HG03432 (cell line): ENCODE measurements around the gene HACD3.
A peak's percentile ranks its signal among the peaks of the same experiment; 100 is the strongest.
"Not testable (repeated sequence)": the region's sequence is repeated elsewhere in the genome, so short reads cannot be mapped to it uniquely, and the experiment has no call there.

Experiments used
- ATAC-seq: cut with Tn5 transposase; IDR thresholded peaks from one replicate; pipeline ENCODE4 v1.9.1; 2021; ENCODE audit warnings: mild to moderate bottlenecking, moderate library complexity; ENCODE audit not compliant: unreplicated experiment

The HACD3 gene

DNA sequence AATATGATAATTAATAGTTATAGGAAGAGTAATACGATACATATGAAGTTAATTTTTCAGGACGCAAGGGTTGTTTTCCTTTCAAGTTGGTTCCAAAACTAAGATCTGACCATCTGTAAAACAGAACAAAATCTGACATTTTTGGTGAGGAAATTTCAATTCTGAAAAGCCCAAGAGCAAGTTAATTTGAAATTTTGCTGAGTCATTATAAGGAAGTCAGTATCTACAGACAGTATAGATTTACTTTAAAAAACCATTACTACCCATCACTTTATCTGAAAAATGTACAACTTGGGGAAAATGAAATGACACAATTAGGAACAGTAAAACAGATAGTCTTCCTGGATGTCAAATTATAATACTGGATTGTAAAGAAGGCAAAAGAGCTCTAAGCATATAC, 68.2 kb downstream of the HACD3 start:
- no peak for ATAC-seq

DNA sequence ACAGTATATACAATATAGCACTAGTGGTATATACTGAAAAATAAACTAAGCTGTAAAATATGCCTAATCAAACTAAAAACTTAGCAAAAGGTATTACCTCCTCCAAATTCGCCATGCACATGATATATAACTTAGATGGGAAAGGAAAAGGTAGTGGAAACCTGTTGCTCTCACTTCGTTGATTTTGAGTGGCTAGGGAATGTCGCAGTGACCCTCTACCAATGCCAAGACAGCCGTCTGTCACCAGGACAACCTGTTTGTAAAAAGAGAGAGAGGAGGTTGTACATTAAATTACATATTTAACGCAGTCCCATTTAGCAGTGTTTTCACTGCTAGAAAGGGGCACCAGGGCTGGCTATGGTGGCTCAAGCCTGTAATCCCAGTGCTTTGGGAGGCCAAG, 69.4 kb downstream of the HACD3 start:
- no peak for ATAC-seq

DNA sequence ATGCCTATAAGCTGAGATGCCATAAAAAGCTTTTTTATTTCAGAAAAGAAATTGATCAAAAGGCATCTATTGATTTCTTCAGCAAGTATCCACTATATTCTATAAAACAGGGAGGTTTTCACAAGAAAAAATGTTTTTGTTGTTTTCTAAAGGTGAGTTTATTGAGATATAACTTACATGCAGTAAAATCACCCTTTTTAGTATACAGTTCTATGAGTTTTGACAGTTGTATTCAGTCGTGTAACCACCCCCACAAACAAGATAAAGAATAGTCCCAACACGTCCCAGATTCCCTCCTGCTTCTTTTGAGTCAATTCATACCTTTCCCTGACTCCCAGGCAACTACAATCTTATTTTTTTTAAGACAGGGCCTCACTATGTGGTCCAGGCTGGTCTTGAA, 72.9 kb downstream of the HACD3 start:
- ATAC-seq: no peak

DNA sequence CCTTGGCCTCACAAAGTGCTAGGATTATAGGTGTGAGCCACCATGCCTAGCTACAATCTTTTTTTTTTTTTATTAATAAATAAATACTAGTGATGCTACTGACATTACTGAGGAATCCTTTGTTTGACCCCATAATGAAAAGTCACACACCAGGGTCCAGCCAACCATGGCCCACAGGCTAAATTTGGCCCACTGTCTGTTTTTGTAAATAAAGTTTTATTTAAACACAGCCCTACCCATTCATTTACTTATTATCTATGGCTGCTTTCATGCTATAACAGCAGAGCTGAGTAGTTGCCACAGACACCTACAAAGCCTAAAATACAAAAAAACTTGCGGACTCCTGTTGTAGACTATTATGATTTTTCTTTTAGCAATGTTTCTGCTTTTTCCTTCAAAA, 73.3 kb downstream of the HACD3 start:
- ATAC-seq: no peak

DNA sequence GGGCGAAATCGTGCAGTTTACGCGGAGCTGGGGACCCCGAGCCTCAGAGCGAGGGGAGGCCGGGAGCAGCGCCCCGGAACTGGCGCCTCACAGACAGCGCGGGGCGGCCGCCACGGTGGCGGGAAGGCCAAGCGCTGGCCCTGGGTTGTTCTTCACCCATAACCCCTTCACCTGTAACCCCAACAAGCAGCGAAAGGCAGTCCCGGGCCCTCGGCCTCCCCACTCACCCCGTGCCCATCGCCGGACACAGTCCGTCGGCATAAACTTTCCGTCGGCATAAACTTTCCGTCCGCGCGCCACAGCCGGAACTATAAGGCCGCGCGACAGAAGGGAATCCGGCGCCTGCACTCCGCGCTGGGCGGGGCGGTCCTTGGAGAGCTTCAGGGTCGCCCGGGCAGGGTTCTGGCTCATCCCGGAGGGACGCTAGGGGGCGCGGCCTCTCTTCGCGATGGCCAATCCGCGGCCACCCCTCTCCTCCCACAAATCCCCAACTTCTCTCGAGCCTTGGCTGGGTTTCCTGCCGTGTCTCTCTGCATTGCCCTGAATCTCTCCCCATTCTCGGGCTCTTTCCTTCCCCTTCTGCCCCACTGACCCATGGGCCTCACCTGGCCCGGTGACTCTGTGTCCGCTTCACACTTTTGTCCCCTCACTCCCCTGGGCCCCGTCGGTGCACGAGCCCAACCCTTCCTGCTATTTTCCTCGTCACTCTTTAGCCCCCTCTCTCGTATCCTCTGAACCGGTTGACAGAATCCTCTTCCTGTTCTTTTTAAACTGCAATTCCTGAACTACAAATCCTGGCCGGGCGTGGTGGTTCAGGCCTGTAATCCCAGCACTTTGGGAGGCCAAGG, 80.8 kb downstream of the HACD3 start, which contains the start of gene INTS14:
Gene INTS14 (minus strand): TSS at position 261 of the 848 bp plus-strand sequence. CDS start 3,751 bp downstream, outside the sequence.
- ATAC-seq: peak; percentile 96

DNA sequence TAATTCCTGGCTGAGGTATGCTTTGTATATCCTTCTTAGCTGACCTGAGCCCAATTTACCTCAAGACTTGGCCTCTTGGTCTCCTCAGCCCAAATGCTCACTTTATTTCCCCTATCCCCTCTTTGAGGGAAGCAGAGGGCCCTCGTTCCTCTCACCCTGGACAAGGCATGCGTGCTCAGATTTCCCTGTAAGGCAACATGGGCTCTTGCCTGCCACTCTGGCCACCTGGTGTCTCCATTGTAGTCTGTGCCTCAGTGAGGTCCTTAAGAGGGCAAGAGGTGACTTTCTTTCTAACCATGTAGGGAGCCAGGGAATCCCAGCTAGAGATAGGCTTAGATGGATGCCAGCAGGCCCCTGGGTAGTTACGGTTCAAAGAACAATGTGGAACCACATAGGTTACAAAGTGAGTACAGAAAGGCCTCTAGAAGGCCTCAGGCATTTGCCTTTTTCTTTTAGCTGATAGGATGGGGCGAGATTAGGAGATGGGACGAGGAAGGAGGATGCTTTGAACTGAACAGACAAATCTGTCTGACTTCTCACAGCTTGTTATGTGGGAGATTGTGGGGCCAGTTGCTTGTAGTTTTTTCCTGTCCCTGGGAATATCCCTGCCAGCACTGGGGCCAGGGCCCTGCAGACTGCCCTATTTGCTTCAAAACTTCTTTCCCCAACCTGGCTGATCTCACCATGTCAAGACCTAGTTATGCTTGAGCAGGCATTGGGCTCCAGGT, 81.8 kb downstream of the HACD3 start:
- ATAC-seq: no peak

DNA sequence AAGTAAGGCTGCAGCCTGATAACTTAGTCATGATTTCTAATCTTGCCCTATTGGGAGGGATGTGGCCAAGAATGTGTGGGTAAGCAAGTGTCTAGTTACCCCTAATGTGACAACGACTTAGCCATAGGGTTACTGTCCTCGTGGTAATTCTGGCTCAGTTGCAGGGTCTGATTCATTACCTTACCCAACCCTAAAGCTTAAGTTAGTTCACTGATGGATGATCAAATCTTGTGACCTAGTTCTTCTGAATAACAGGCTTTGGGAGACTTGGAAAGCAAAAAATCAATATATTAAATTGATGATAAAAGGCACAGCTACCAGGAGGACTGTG, 82.3 kb downstream of the HACD3 start:
- ATAC-seq: no peak

DNA sequence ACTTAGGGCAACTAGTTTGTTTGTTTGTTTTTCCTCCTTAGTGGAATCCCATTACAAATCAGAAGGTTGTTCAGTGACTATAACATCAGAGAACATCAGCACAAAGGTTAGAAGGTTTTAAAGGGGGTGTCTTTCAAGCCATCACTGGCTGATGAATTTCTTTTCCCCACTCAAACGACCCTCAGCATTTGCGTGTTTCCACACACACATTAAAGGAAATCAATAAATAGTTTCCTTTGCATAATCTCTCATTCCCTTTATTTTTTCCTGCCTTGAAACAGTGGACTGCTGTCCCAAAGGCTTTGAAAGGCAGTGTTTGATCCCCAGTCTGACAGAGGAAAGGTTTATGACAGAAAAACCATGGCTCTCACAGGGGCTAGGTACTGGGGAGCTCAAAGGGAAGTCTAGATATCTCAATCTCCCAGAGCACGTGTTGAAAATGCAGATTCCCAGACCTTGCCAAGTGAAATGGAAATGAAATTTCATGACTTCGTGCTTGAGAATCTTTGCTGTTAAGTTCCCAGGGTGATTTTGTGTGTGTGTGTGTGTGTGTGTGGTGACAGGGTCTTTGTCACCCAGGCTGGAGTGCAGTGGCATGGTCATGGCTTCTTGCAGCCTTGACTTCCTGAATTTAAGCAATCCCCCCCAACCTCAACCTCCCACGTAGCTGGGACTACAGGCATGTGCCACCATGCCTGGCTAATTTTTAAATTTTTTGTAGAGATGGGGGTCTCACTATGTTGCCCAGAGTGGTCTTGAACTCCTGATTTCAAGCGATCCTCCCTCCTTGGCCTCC, 82.9 kb downstream of the HACD3 start:
- no peak for ATAC-seq

DNA sequence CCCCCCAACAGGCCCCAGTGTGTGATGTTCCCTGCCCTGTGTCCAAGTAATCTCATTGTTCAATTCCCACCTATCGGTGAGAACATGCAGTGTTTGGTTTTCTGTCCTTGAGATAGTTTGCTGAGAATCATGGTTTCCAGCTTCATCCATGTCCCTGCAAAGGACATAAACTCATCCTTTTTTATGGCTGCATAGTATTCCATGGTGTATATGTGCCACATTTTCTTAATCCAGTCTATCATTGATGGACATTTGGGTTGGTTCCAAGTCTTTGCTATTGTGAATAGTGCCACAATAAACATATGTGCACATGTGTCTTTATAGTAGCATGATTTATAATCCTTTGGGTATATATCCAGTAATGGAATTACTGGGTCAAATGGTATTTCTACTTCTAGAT, 85.6 kb downstream of the HACD3 start:
- ATAC-seq: not testable (repeated sequence)

DNA sequence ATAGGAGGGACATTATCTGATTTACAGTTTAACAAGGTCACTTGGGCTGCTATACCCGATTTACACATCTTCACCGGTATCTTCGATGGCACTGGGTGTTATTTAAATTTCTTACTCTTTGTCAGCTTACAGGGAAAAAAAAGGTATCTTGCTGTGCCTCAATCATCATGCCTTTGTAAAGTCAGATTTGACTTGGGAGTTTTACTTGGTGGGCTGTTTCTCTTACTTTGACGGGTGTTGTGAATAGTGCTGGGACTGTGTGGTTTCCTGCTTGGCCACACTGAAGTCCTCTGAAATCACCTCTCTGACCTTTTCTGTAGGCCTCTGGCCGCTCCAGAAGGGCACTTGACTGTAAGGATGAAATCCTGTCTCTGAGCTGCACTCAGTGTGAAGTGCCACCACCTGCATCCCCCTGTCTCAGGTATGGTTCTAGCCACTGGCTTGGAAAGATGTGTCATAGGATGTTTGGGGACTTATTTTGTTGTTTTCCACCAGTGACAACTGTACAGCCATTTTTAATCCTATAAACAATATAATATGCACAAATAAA, 88.4 kb downstream of the HACD3 start:
- ATAC-seq: no peak

DNA sequence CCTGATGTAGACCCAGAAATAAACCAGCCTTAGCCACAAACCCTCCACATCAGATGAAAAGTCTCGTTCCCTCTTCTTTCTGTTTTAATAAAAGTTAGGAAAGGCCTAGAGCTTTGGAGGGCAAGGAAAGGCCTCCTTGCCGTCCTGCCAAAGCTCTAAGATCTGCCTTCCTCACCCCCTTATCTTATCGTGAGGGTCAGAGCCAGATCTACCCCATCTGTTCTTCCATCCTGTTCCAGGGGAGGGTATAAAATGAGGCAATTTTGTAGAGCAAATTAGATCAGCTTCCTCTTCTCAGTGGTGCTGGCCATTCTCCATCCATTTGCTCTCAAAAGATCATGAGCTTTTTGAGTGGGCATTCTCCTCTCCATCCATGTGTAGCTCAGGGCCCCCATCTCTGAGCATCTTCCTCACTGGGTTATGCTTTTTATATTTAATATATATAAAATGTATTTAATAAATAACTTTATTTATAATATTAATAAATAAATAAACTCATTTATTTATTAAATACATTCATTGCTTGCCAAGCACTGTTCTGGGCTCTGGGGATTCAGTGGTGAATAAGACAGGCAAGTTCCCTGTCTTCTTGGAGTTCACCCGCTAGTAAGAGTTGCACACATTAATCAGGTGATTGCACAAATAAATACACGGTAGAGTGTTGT, 89.5 kb downstream of the HACD3 start:
- no peak for ATAC-seq

DNA sequence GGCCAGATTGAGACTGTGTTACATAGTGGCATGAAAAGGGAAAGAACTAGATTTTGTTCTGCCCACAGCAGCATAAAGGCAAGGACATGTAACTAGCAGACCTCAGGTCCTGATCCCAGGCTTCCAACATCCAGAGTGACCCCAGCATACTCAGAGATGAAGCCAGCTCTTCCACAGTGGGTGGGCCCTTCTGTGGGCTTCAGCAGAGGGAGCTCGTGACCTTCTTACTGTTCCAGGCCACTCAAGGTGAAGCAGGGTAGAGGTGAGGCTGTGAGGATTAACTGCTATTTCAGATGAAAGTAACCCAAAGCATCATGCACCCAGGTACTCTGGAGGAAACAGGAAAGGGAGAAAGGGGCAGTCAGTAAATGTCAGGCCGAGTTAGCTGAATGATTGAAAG, 90.6 kb downstream of the HACD3 start:
- no peak for ATAC-seq

DNA sequence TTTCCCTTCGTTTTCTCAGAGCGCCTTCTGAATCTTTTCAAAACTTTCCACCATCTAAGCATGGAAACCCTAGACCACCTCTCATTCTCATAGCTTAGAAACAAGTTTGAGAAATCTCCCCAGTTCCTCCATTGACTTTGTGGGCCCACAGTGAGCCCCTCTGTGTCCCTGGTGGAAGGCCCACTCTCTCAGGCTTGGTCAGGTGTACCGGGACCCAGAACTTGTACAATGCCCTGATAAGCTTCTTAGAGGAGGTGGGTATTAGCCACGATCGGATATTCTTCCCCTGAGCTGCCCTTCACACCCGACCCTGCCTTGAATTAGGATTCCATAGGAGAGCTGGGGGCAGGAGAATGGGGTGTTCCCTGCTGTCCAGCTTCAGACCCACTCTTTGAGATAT, 91.4 kb downstream of the HACD3 start, which contains the start of gene SLC24A1:
Gene SLC24A1 (plus strand): TSS at position 301 of the 400 bp plus-strand sequence. CDS start 2,143 bp downstream, outside the sequence.
- ATAC-seq: no peak

DNA sequence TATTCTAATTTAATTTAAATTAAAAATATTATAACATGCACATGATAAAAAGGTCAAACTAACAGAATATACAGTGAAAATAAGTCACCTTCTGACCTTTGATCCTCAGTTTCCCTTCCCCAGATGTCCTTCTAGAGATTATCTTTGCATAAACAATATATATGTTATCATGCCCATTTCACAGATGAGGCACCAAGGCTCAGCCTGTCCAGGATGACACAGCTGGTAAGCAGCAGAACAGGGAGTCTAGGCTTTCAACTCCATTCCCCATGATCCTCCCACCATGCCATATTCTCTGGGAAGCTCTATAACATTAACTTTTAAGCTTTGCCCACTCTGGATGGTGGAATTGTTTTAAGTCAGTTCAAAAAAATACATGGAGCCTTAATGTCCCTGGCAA, 92.8 kb downstream of the HACD3 start:
- no peak for ATAC-seq

DNA sequence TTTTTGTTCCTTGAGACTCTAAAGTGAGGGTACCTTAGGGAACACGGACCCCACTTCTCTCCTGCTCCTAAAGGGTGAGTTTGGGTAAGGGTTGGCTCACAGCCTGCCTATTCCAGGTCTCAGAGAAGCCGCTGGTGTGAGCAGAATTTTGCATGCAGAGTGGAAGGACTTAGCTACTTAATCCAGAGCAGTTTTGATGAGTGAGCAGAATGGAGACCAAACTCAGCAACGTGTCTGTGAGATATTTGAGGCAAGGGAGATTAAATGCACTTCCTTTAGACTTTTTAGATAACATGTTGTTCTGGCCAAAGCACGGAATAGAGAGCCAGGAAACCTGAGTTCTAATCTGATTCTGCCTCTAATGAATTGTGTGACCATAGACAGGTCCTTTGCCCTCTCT, 96.6 kb downstream of the HACD3 start:
- no peak for ATAC-seq
